Activated naive CD8-positive, alpha-beta T cell treated with anti-CD3 and anti-CD28 coated beads for 36 hours (primary cell): ENCODE measurements around the gene PHF3. TPM values are rescaled to one million over a fixed set of nuclear protein-coding genes. Genes with fewer than 3 reads are reported as not detected.
"Not testable (repeated sequence)": the region's sequence is repeated elsewhere in the genome, so short reads cannot be mapped to it uniquely, and the experiment has no call there.

Experiments used
- DNase-seq: peaks from one replicate; pipeline ENCODE4 v3.0.0; 2021
- H3K27ac Mint-ChIP-seq: one replicate; pipeline ENCODE4 v1.8.0; 2022; ENCODE audit warnings: mild to moderate bottlenecking, moderate library complexity, mixed read lengths
- H3K27me3 Mint-ChIP-seq: one replicate; pipeline ENCODE4 v1.8.0; 2022; ENCODE audit warnings: mild to moderate bottlenecking, mixed read lengths
- H3K36me3 Mint-ChIP-seq: one replicate; pipeline ENCODE4 v1.8.0; 2021; ENCODE audit warnings: mild to moderate bottlenecking, mixed read lengths
- H3K4me1 Mint-ChIP-seq: one replicate; pipeline ENCODE4 v1.8.0; 2021; ENCODE audit warnings: mixed read lengths
- H3K4me3 Mint-ChIP-seq: one replicate; pipeline ENCODE4 v1.8.0; 2022; ENCODE audit warnings: mild to moderate bottlenecking, moderate library complexity, mixed read lengths
- H3K9me3 Mint-ChIP-seq: one replicate; pipeline ENCODE4 v1.8.0; 2022; ENCODE audit warnings: mixed read lengths
- total RNA-seq, 2 experiments: library from RNA; stranded (reverse); gene quantifications; one replicate each; pipeline ENCODE4 v1.2.3, GENCODE V29; 2021

PHF3 gene
- total RNA-seq, 2 experiments from 2014 or later, result 46.2 to 48.5 TPM

DNA sequence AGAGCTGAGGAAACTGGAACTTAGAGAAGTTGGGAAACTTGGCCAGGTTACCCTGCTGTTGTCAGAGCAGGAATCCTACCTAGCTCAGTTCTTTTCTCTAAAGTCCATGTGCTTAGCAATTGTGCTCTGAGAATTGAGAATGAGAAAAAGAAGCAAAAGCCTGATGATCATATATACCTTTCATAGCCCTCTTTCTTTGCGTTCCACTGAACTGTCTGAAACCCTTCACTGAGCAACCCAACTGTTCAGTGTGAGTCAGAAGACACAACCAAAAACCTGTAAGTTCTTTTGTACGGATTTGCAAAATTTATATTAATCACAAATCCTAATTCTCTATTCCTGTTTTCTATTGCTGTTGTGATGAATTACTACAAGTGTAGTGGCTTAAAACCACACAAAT is 80.6 kb downstream of the PHF3 start:
- no peak for DNase-seq
- Mint-ChIP-seq H3K4me3 (no peak overlapping the region), H3K4me1 (peaks cover 4% of the 10 kb centered on the region), H3K27me3 (no peaks in the 10 kb centered on the region), H3K27ac (no peak overlapping the region), H3K9me3 (no peaks in the 10 kb centered on the region), H3K36me3 (peaks cover 22% of the 10 kb centered on the region)

DNA sequence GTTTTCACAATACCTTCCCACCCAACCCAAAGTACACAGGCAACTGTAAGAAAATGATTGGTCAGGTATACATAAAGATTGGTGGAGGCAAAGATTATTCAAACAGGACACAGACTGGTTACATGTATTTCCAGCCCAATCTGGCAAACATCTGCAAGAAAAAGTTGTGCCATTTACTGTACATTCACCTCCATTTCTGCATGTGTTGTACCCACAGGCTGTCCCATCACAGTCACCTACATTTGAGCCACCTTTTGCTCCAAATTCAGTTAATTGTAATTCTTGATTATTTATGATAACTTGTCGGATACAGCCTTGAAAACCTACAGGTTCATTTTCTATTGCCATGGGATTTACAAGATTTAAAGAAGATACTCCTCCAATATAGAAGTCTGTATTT is 85.6 kb downstream of the PHF3 start:
- no peaks in the 10 kb centered on the region for H3K27me3 Mint-ChIP-seq
- H3K4me1 Mint-ChIP-seq, result peaks cover 3% of the 10 kb centered on the region
- no peak overlapping the region for H3K27ac Mint-ChIP-seq
- H3K9me3 Mint-ChIP-seq, result no peaks in the 10 kb centered on the region
- no peak overlapping the region for H3K4me3 Mint-ChIP-seq
- H3K36me3 Mint-ChIP-seq, result no peaks in the 10 kb centered on the region
- DNase-seq, result no peak

DNA sequence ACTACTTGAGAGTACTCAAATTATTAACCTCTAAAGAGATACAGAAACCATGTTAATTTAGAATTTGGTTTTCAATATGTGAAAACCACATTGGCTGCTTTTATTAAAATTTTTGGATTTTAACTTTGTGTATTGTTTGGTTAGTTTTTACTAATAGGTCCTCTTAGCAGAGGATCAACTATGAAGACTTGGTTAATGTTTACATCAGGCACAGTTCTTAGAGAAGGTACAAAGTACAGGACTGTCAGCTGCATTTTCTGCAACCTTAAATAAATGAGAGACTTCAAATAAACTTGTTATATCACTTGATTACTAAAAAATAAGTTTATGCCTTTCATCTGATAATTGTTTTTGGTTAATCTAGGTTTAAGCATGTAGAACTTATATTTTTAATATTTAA is 89.1 kb downstream of the PHF3 start:
- Mint-ChIP-seq H3K27me3 (no peaks in the 10 kb centered on the region), H3K4me3 (no peak overlapping the region), H3K36me3 (no peaks in the 10 kb centered on the region), H3K9me3 (no peaks in the 10 kb centered on the region), H3K4me1 (peaks cover 3% of the 10 kb centered on the region), H3K27ac (no peak overlapping the region)
- no peak for DNase-seq

DNA sequence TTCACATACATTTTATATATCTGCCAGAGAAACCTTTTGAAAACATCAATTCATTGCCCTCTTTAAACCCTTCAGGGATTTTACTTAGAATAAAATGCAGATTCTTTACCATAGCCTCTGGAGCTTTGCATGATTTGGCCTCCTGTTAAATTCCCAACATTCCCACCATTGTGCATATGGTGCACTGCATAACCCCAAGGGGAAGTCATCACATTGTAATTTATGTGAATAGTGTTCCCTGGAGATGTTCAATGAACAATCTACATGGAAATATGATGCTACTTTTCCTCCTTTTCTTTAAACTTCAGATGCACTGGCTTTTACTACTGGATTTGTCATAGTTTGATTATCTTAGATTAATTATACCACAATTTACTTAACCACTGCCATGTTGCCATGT is 94.7 kb downstream of the PHF3 start:
- H3K9me3 Mint-ChIP-seq, result peaks cover 1% of the 10 kb centered on the region
- no peaks in the 10 kb centered on the region for H3K27me3 Mint-ChIP-seq
- no peak overlapping the region for H3K4me3 Mint-ChIP-seq
- no peak for DNase-seq
- H3K36me3 Mint-ChIP-seq, result peaks cover 2% of the 10 kb centered on the region
- no peaks in the 10 kb centered on the region for H3K4me1 Mint-ChIP-seq
- no peak overlapping the region for H3K27ac Mint-ChIP-seq

- Mint-ChIP-seq H3K36me3 (peaks cover 2% of the 10 kb centered on the region), H3K9me3 (peaks cover 4% of the 10 kb centered on the region), H3K4me1 (no peaks in the 10 kb centered on the region), H3K4me3 (no peak overlapping the region), H3K27ac (no peak overlapping the region), H3K27me3 (no peaks in the 10 kb centered on the region)
- no peak for DNase-seq
Measured at GRCh38 chr6:63731930-63732329, 96.3 kb downstream of the PHF3 start.

DNA sequence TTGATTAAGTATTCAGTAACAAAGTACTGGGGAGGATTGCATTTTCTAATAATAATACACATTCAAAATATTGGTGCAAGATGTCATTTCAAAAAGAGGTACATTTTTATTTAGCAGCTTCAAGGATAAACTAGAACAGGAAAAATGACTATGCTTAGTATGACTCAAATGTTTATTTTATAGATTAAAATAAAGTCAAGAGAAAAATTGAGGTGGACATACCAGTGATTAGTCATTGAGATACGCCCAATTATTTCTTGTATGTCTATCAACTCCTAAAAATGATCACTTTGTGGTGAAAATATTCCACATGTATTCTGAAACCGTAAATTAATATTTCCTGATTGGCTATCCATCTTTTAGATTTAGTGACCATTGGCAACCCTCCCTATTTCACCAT is 96.7 kb downstream of the PHF3 start:
- Mint-ChIP-seq H3K27me3 (no peaks in the 10 kb centered on the region), H3K4me3 (no peak overlapping the region), H3K4me1 (no peaks in the 10 kb centered on the region), H3K36me3 (peaks cover 2% of the 10 kb centered on the region), H3K27ac (no peak overlapping the region), H3K9me3 (peaks cover 4% of the 10 kb centered on the region)
- DNase-seq, result no peak

- H3K27ac Mint-ChIP-seq, result no peak overlapping the region
- no peak overlapping the region for H3K4me3 Mint-ChIP-seq
- no peak for DNase-seq
- peaks cover 4% of the 10 kb centered on the region for H3K36me3 Mint-ChIP-seq
- no peaks in the 10 kb centered on the region for H3K4me1 Mint-ChIP-seq
- peaks cover 10% of the 10 kb centered on the region for H3K9me3 Mint-ChIP-seq
- no peaks in the 10 kb centered on the region for H3K27me3 Mint-ChIP-seq
Measured at GRCh38 chr6:63734923-63735322, 99.3 kb downstream of the PHF3 start.

DNA sequence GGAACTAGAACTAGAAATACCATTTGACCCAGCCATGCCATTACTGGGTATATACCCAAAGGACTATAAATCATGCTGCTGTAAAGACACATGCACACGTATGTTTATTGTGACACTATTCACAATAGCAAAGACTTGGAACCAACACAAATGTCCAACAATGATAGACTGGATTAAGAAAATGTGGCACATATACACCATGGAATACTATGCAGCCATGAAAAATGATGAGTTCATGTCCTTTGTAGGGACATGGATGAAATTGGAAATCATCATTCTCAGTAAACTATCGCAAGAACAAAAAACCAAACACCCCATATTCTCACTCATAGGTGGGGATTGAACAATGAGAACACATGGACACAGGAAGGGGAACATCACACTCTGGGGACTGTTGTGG is 102.6 kb downstream of the PHF3 start:
- not testable (repeated sequence) for H3K27me3 Mint-ChIP-seq, H3K4me1 Mint-ChIP-seq, DNase-seq, H3K36me3 Mint-ChIP-seq, H3K27ac Mint-ChIP-seq, H3K4me3 Mint-ChIP-seq
- peaks cover 13% of the 10 kb centered on the region for H3K9me3 Mint-ChIP-seq

- H3K9me3 Mint-ChIP-seq, result peaks cover 13% of the 10 kb centered on the region
- no peaks in the 10 kb centered on the region for H3K27me3 Mint-ChIP-seq
- peaks cover 3% of the 10 kb centered on the region for H3K36me3 Mint-ChIP-seq
- no peak overlapping the region for H3K27ac Mint-ChIP-seq
- no peak overlapping the region for H3K4me3 Mint-ChIP-seq
- H3K4me1 Mint-ChIP-seq, result no peaks in the 10 kb centered on the region
- no peak for DNase-seq
Measured at GRCh38 chr6:63739094-63739687, 103.6 kb downstream of the PHF3 start.

- Mint-ChIP-seq H3K4me3 (no peak overlapping the region), H3K9me3 (peaks cover 9% of the 10 kb centered on the region), H3K27me3 (no peaks in the 10 kb centered on the region), H3K4me1 (no peaks in the 10 kb centered on the region), H3K36me3 (peaks cover 3% of the 10 kb centered on the region), H3K27ac (no peak overlapping the region)
- no peak for DNase-seq
Measured at GRCh38 chr6:63740709-63741108, 105.1 kb downstream of the PHF3 start.

- peaks cover 3% of the 10 kb centered on the region for H3K36me3 Mint-ChIP-seq
- no peak for DNase-seq
- H3K27ac Mint-ChIP-seq, result no peak overlapping the region
- H3K4me1 Mint-ChIP-seq, result no peaks in the 10 kb centered on the region
- H3K4me3 Mint-ChIP-seq, result no peak overlapping the region
- H3K27me3 Mint-ChIP-seq, result no peaks in the 10 kb centered on the region
- peaks cover 12% of the 10 kb centered on the region for H3K9me3 Mint-ChIP-seq
Measured at GRCh38 chr6:63742060-63742459, 106.5 kb downstream of the PHF3 start.

GRCh38 chr6:63743691-63744090 is 108.1 kb downstream of the PHF3 start:
- Mint-ChIP-seq H3K27me3 (no peaks in the 10 kb centered on the region), H3K9me3 (peaks cover 12% of the 10 kb centered on the region), H3K4me3 (no peak overlapping the region), H3K4me1 (no peaks in the 10 kb centered on the region), H3K36me3 (peaks cover 6% of the 10 kb centered on the region), H3K27ac (no peak overlapping the region)
- no peak for DNase-seq

GRCh38 chr6:63744810-63745209 is 109.2 kb downstream of the PHF3 start:
- no peaks in the 10 kb centered on the region for H3K4me1 Mint-ChIP-seq
- no peak overlapping the region for H3K27ac Mint-ChIP-seq
- H3K27me3 Mint-ChIP-seq, result no peaks in the 10 kb centered on the region
- H3K9me3 Mint-ChIP-seq, result peaks cover 5% of the 10 kb centered on the region
- DNase-seq, result no peak
- peaks cover 6% of the 10 kb centered on the region for H3K36me3 Mint-ChIP-seq
- H3K4me3 Mint-ChIP-seq, result no peak overlapping the region

DNA sequence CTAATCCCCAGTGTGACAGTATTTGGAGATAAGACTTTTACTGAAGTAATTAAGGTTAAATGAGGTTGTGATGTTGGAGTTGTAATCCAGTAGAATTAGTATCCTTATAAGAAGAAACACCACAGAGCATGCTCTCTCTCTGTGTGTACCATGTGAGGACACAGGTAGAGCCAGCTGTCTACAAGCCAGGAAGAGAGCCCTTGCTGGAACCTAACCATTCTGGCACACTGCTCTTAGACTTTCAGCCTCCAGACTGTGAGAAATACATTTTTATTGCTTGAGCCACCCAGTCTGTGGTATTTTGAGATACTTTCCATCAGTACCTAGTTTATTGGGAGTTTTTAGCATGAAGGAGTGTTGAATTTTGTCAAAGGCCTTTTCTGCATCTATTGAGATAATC is 110.2 kb downstream of the PHF3 start:
- Mint-ChIP-seq H3K4me3 (no peak overlapping the region), H3K4me1 (no peaks in the 10 kb centered on the region), H3K9me3 (peaks cover 3% of the 10 kb centered on the region), H3K36me3 (peaks cover 10% of the 10 kb centered on the region), H3K27me3 (no peaks in the 10 kb centered on the region), H3K27ac (no peak overlapping the region)
- no peak for DNase-seq

DNA sequence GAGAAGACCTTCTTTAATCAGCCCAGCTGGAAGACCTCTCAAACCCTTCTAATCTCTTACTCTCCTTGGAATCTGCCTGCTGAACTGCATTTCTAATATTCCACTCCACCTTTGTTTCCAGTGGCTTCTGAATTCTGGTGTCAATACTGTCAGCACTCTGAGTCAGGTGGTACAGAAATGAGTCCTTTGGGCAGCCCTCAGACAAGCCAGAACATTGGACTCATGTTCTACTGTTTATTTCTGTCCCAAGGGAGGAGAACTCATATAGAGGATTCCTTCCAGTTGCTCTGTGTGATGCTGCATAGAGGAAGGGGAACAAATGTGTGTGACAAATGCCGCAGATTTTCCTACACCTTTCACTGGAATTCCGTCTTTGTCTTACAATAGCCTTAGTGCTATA is 114.8 kb downstream of the PHF3 start:
- H3K27ac Mint-ChIP-seq, result no peak overlapping the region
- peaks cover 7% of the 10 kb centered on the region for H3K9me3 Mint-ChIP-seq
- H3K4me1 Mint-ChIP-seq, result no peaks in the 10 kb centered on the region
- H3K36me3 Mint-ChIP-seq, result peaks cover 20% of the 10 kb centered on the region
- H3K4me3 Mint-ChIP-seq, result no peak overlapping the region
- no peaks in the 10 kb centered on the region for H3K27me3 Mint-ChIP-seq
- no peak for DNase-seq

DNA sequence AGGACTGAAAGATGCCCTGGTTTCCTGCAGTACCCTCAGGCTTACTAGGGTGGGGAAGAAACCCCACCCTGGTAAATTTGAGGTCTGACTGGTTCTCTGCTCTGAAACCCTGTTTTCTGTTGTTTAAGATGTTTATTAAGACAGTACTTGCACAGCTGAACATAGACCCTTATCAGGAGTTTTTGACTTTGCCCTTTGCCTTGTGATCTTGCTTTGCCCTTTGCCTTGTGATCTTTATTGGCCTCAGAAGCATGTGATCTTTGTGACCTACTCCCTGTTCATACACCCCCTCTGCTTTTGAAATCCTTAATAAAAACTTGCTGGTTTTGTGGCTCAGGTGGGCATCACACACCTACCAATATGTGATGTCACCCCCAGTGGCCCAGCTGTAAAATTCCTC is 121.7 kb downstream of the PHF3 start:
- not testable (repeated sequence) for DNase-seq, H3K4me3 Mint-ChIP-seq, H3K27me3 Mint-ChIP-seq, H3K4me1 Mint-ChIP-seq, H3K27ac Mint-ChIP-seq
- H3K9me3 Mint-ChIP-seq, result peaks cover 17% of the 10 kb centered on the region
- peaks cover 26% of the 10 kb centered on the region for H3K36me3 Mint-ChIP-seq

GRCh38 chr6:63757826-63758225 is 122.2 kb downstream of the PHF3 start:
- peaks cover 17% of the 10 kb centered on the region for H3K9me3 Mint-ChIP-seq
- H3K36me3 Mint-ChIP-seq, result peaks cover 23% of the 10 kb centered on the region
- no peak overlapping the region for H3K4me3 Mint-ChIP-seq
- no peaks in the 10 kb centered on the region for H3K27me3 Mint-ChIP-seq
- H3K27ac Mint-ChIP-seq, result no peak overlapping the region
- no peak for DNase-seq
- no peaks in the 10 kb centered on the region for H3K4me1 Mint-ChIP-seq
